K562 (cell line): Measurements from ENCODE around the gene RPL38. TPM values are rescaled to one million over a fixed set of nuclear protein-coding genes. Genes with fewer than 3 reads are reported as not detected.

Source experiments
- MGA ChIP-seq: fragments of 450-650 bp; IDR thresholded peaks from 2 replicates; pipeline ENCODE4 v1.6.1; 2016; ENCODE audit warnings: mild to moderate bottlenecking, moderate library complexity
- NCOA1 ChIP-seq: fragments of 450-650 bp; IDR thresholded peaks from 2 replicates; pipeline ENCODE4 v1.6.1; 2016; ENCODE audit warnings: low read depth
- RHOXF2B ChIP-seq: fragments of 250-450 bp; sonication (Bioruptor Pico); conservative IDR thresholded peaks from 2 replicates; pipeline ENCODE4 v1.5.1; 2021
- SRSF3 ChIP-seq: fragments of 200-400 bp; formaldehyde crosslinking; IDR thresholded peaks from 2 replicates; pipeline ENCODE4 v1.6.1; 2016; ENCODE audit warnings: mild to moderate bottlenecking, low read length, moderate library complexity; ENCODE audit not compliant: insufficient read depth
- ZKSCAN3 ChIP-seq: fragments of 250-450 bp; sonication (Bioruptor Pico); IDR thresholded peaks from 2 replicates; pipeline ENCODE4 v1.4.0; 2020
- ZMIZ1 ChIP-seq, 2 experiments: fragments of 150-350 bp in 1 of 2; IDR thresholded peaks; 2 replicates each; pipeline ENCODE4 v1.6.1; 2012 to 2016; ENCODE audit warnings: low read depth in 2 of 2, low read length in 2 of 2, mild to moderate bottlenecking in 1 of 2, moderate library complexity in 1 of 2
- polyA plus RNA-seq, 8 experiments: library from polyadenylated mRNA; depleted of rRNA in 4 of 8; stranded (reverse) in 5 of 8; unstranded in 3 of 8; fragments of >200 nt; fragmentation: Nextera tagmentation in 2 of 8; fragmentation: Illumina TruSeq in 1 of 8; extraction: Ambion mirVana in 2 of 8; extraction: Trizol in 1 of 8; gene quantifications; 2 replicates each; pipeline versions ENCODE4 v1.2.1 to v1.2.3, GENCODE V29; 2011 to 2014; ENCODE audit warnings: inconsistent platforms in 1 of 8, missing spikeins in 1 of 8
- total RNA-seq, 7 experiments: library from RNA; depleted of rRNA in 6 of 7; stranded (reverse); fragments of >200 nt in 6 of 7; fragmentation: Illumina TruSeq in 2 of 7; extraction: Trizol in 2 of 7; gene quantifications; 2 replicates each; pipeline versions ENCODE4 v1.2.1 to v1.2.3, GENCODE V29; 2011 to 2021; ENCODE audit warnings: low replicate concordance in 1 of 7

Gene RPL38
- total and polyA plus RNA-seq, 9 of the 15 experiments (the other 6 are each of a cell fraction or from before 2014, with no cell fraction given): 1,224 to 3,864 (median 1,939) TPM

- TF ChIP-seq MGA: no peak
- no peak for TF ChIP-seq RHOXF2B (CRISPR knock-in tag)
- TF ChIP-seq ZMIZ1 (IDR thresholded peaks at IDR 0.05; ENCODE audit: low read depth in 2 of 2, low read length in 2 of 2): peak in 1 of 2 experiments; percentile 47; a peak in 1 of 4 replicates
- TF ChIP-seq NCOA1: no peak
- TF ChIP-seq SRSF3: no peak
- TF ChIP-seq ZKSCAN3: no peak
Measured at GRCh38 chr17:74210191-74211140, 7.0 kb downstream of the RPL38 start (continued).
